HepG2 (cell line): Measurements from ENCODE around the gene PHC1. TPM values are rescaled to one million over a fixed set of nuclear protein-coding genes. Genes with fewer than 3 reads are reported as not detected.

Source experiments
- CEBPB ChIP-seq: IDR thresholded peaks from 2 replicates; pipeline ENCODE4 v1.6.1; 2011; ENCODE audit warnings: low read depth, low read length, improper control_type of control experiment, borderline replicate concordance
- FOXA1 ChIP-seq, 2 experiments: fragments of 450-650 bp in 1 of 2; sonication (generic) in 1 of 2; formaldehyde crosslinking in 1 of 2; IDR thresholded peaks; 2 replicates each; pipeline versions ENCODE4 v1.4.0 to v1.6.1; 2016 to 2020; ENCODE audit warnings: missing genetic modification reagents in 1 of 2
- HIVEP1 ChIP-seq: sonication (generic); formaldehyde crosslinking; IDR thresholded peaks from 2 replicates; pipeline ENCODE4 v1.4.0; 2020; ENCODE audit warnings: mild to moderate bottlenecking, missing genetic modification reagents
- KAT2B ChIP-seq: fragments of 150-350 bp; IDR thresholded peaks from 2 replicates; pipeline ENCODE4 v1.6.1; 2014; ENCODE audit warnings: low read depth, low read length, borderline replicate concordance
- MAZ ChIP-seq, 2 experiments: sonication (generic) in 1 of 2; formaldehyde crosslinking in 1 of 2; IDR thresholded peaks; 2 replicates each; pipeline versions ENCODE4 v1.5.0 to v1.6.1; 2012 to 2020; ENCODE audit warnings: low read depth in 2 of 2, mild to moderate bottlenecking in 2 of 2, borderline replicate concordance in 1 of 2, improper control_type of control experiment in 1 of 2, low read length in 1 of 2, missing genetic modification reagents in 1 of 2, moderate library complexity in 1 of 2
- MTF2 ChIP-seq: sonication (generic); formaldehyde crosslinking; IDR thresholded peaks from 2 replicates; pipeline ENCODE4 v1.5.0; 2020; ENCODE audit warnings: missing genetic modification reagents, borderline replicate concordance
- NFYC ChIP-seq: IDR thresholded peaks from 2 replicates; pipeline ENCODE4 v1.6.1; 2016; ENCODE audit warnings: missing genetic modification reagents, missing compliant biosample characterization
- SMYD3 ChIP-seq: sonication (generic); formaldehyde crosslinking; IDR thresholded peaks from 2 replicates; pipeline ENCODE4 v1.8.1; 2023; ENCODE audit warnings: mild to moderate bottlenecking, missing genetic modification reagents
- SRSF9 ChIP-seq: fragments of 200-400 bp; formaldehyde crosslinking; IDR thresholded peaks from 2 replicates; pipeline ENCODE4 v1.6.1; 2018; ENCODE audit warnings: borderline replicate concordance, mild to moderate bottlenecking, low read depth, low read length; ENCODE audit not compliant: insufficient read depth, poor library complexity, severe bottlenecking
- U2AF1 ChIP-seq: fragments of 200-400 bp; formaldehyde crosslinking; optimal IDR thresholded peaks from 2 replicates; pipeline ENCODE3; 2017; ENCODE audit warnings: mild to moderate bottlenecking, low read depth, low read length
- ZBTB20 ChIP-seq: sonication (generic); formaldehyde crosslinking; IDR thresholded peaks from 2 replicates; pipeline ENCODE4 v1.8.1; 2023; ENCODE audit warnings: missing genetic modification reagents, low read depth, mild to moderate bottlenecking, borderline replicate concordance
- ZMAT3 ChIP-seq: sonication (generic); formaldehyde crosslinking; conservative IDR thresholded peaks from 2 replicates; pipeline ENCODE4 v1.7.0; 2021; ENCODE audit warnings: missing genetic modification reagents
- ZNF451 ChIP-seq: sonication (generic); formaldehyde crosslinking; IDR thresholded peaks from 2 replicates; pipeline ENCODE4 v1.5.0; 2020; ENCODE audit warnings: mild to moderate bottlenecking, missing genetic modification reagents
- ZNF557 ChIP-seq: sonication (generic); formaldehyde crosslinking; IDR thresholded peaks from 2 replicates; pipeline ENCODE4 v1.4.0; 2020; ENCODE audit warnings: missing genetic modification reagents
- ZNF788 ChIP-seq: sonication (generic); formaldehyde crosslinking; IDR thresholded peaks from 2 replicates; pipeline ENCODE4 v1.5.0; 2020; ENCODE audit warnings: mild to moderate bottlenecking, missing genetic modification reagents, borderline replicate concordance
- ZNF878 ChIP-seq: sonication (generic); formaldehyde crosslinking; IDR thresholded peaks from 2 replicates; pipeline ENCODE4 v1.8.1; 2023; ENCODE audit warnings: mild to moderate bottlenecking, missing genetic modification reagents, moderate library complexity
- ZNF879 ChIP-seq: sonication (generic); formaldehyde crosslinking; IDR thresholded peaks from 2 replicates; pipeline ENCODE4 v1.8.1; 2023; ENCODE audit warnings: missing genetic modification reagents
- ZSCAN21 ChIP-seq: sonication (generic); formaldehyde crosslinking; IDR thresholded peaks from 2 replicates; pipeline ENCODE4 v1.8.0; 2022; ENCODE audit warnings: mild to moderate bottlenecking, missing genetic modification reagents, moderate library complexity, borderline replicate concordance
- polyA plus RNA-seq, 8 experiments: library from polyadenylated mRNA; depleted of rRNA in 3 of 8; stranded (reverse) in 7 of 8; unstranded in 1 of 8; fragments of >200 nt; fragmentation: Illumina TruSeq in 4 of 8; extraction: Trizol in 4 of 8; gene quantifications; 2 replicates each; pipeline versions ENCODE4 v1.2.1 to v1.2.3, GENCODE V29; 2011 to 2016; ENCODE audit warnings: low read depth in 4 of 8, missing spikeins in 1 of 8, mixed read lengths in 1 of 8; ENCODE audit not compliant: insufficient read depth in 1 of 8
- total RNA-seq, 5 experiments: library from RNA; depleted of rRNA; stranded (reverse); fragments of >200 nt; fragmentation: Illumina TruSeq; extraction: Trizol; gene quantifications; 2 replicates each; pipeline ENCODE4 v1.2.3, GENCODE V29; 2016; ENCODE audit warnings: low read depth in 1 of 5
- TF ChIP-seq, protein P1 (sequence below): sonication (generic); formaldehyde crosslinking; IDR thresholded peaks from 2 replicates; pipeline ENCODE4 v1.8.0; 2022; ENCODE audit warnings: low read depth, missing genetic modification reagents
- TF ChIP-seq, protein P2 (sequence below): sonication (generic); formaldehyde crosslinking; conservative IDR thresholded peaks from 2 replicates; pipeline ENCODE4 v1.4.0; 2020; ENCODE audit warnings: missing genetic modification reagents
- TF ChIP-seq, protein P3 (sequence below): sonication (generic); formaldehyde crosslinking; IDR thresholded peaks from 2 replicates; pipeline ENCODE4 v1.5.0; 2020; ENCODE audit warnings: mild to moderate bottlenecking, missing genetic modification reagents
- TF ChIP-seq, protein P4 (sequence below): sonication (generic); formaldehyde crosslinking; IDR thresholded peaks from 2 replicates; pipeline ENCODE4 v1.5.1; 2020; ENCODE audit warnings: missing genetic modification reagents, mild to moderate bottlenecking, borderline replicate concordance

PHC1 gene
- total and polyA plus RNA-seq, 2 of the 13 experiments (the other 11 are each of a cell fraction or from before 2014, with no cell fraction given): 9.4 to 35.0 TPM

DNA sequence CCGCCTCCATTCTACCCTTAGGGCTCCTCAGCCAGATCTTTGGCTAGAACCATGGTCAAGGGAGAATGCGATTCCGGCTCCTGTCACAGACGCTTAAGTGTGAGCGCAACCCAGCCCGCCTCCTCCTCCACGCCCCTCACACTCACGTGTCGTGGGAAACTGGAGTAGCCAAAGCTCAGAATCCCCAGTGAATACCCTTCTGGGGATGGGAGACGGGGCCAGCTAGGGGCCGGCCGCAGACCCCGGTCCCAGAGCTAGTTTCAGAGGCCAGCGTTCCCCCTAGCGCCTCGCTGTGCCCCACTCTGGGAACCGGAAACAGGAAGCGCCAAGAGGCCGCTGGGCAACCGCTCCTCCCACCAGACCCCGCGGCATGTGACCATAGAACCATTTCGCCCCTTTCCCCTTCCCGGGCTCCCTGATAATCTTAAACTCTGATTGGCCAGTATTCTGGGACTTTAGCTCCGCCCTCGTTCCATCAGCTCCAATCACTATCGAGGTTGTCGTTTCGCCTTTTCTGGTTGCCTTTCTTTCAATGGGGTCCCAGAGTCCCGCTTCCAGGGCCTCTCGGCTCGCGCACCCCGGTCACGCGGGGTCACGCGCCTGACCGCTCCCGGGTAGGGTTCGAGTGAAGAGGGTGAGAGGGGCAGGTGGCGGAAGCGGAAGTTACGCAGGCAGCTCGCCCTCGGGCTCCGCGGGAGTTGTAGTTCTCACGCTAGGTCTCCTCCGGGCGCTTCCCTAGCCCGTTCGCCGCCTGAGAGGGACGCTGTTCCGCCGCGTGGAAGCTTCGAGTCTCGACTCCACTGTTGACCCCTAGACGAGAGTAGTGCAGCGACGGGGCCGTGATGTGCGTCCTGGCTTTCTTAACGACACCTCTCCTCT, 35.3 kb downstream of the PHC1 start, which contains the start of gene M6PR (continued):
- TF ChIP-seq ZNF879 (CRISPR knock-in tag) (no peak), ZBTB20 (CRISPR knock-in tag) (peak; percentile 70; the same call in 1 of the 2 replicates), ZNF878 (CRISPR knock-in tag) (no peak), MTF2 (CRISPR knock-in tag) (peak; percentile 86; the same call in 1 of the 2 replicates), ZNF557 (peak; percentile 42; the same call in 1 of the 2 replicates), HIVEP1 (peak; percentile 62; the same call in 1 of the 2 replicates), MAZ (IDR thresholded peaks at IDR 0.05; ENCODE audit: borderline replicate concordance, low read depth, low read length) (0 out of 2 replicates have a peak, but pooled peaks have one; percentile 34), MAZ (CRISPR knock-in tag; IDR thresholded peaks at IDR 0.05; ENCODE audit: low read depth) (peak; percentile 63; the same call in 1 of the 2 replicates), SMYD3 (CRISPR knock-in tag) (peak; percentile 79; the same call in 1 of the 2 replicates), ZNF451 (CRISPR knock-in tag) (no peak; the same call in 1 of the 2 replicates), ZSCAN21 (CRISPR knock-in tag) (0 out of 2 replicates have a peak, but pooled peaks have one; percentile 36), ZNF788 (CRISPR knock-in tag) (peak; percentile 56; the same call in 1 of the 2 replicates), CEBPB (no peak), FOXA1 (IDR thresholded peaks at IDR 0.05) (no peak), FOXA1 (CRISPR knock-in tag; IDR thresholded peaks at IDR 0.05) (no peak), NFYC (CRISPR knock-in tag) (peak; percentile 78), ZMAT3 (CRISPR knock-in tag) (no peak; the same call in 1 of the 2 replicates), KAT2B (no peak), SRSF9 (no peak), U2AF1 (peak; percentile 58)
- TF ChIP-seq, protein P1, sequence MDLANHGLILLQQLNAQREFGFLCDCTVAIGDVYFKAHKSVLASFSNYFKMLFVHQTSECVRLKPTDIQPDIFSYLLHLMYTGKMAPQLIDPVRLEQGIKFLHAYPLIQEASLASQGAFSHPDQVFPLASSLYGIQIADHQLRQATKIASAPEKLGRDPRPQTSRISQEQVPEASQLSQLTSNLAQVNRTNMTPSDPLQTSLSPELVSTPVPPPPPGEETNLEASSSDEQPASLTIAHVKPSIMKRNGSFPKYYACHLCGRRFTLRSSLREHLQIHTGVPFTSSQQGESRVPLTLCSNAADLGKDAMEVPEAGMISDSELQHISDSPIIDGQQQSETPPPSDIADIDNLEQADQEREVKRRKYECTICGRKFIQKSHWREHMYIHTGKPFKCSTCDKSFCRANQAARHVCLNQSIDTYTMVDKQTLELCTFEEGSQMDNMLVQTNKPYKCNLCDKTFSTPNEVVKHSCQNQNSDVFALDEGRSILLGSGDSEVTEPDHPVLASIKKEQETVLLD (CRISPR knock-in tag): no peak
- TF ChIP-seq, protein P2, sequence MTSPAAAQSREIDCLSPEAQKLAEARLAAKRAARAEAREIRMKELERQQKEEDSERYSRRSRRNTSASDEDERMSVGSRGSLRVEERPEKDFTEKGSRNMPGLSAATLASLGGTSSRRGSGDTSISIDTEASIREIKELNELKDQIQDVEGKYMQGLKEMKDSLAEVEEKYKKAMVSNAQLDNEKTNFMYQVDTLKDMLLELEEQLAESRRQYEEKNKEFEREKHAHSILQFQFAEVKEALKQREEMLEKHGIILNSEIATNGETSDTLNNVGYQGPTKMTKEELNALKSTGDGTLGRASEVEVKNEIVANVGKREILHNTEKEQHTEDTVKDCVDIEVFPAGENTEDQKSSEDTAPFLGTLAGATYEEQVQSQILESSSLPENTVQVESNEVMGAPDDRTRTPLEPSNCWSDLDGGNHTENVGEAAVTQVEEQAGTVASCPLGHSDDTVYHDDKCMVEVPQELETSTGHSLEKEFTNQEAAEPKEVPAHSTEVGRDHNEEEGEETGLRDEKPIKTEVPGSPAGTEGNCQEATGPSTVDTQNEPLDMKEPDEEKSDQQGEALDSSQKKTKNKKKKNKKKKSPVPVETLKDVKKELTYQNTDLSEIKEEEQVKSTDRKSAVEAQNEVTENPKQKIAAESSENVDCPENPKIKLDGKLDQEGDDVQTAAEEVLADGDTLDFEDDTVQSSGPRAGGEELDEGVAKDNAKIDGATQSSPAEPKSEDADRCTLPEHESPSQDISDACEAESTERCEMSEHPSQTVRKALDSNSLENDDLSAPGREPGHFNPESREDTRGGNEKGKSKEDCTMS (CRISPR knock-in tag): no peak
- TF ChIP-seq, protein P3, sequence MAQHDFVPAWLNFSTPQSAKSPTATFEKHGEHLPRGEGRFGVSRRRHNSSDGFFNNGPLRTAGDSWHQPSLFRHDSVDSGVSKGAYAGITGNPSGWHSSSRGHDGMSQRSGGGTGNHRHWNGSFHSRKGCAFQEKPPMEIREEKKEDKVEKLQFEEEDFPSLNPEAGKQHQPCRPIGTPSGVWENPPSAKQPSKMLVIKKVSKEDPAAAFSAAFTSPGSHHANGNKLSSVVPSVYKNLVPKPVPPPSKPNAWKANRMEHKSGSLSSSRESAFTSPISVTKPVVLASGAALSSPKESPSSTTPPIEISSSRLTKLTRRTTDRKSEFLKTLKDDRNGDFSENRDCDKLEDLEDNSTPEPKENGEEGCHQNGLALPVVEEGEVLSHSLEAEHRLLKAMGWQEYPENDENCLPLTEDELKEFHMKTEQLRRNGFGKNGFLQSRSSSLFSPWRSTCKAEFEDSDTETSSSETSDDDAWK: no peak
- TF ChIP-seq, protein P4, sequence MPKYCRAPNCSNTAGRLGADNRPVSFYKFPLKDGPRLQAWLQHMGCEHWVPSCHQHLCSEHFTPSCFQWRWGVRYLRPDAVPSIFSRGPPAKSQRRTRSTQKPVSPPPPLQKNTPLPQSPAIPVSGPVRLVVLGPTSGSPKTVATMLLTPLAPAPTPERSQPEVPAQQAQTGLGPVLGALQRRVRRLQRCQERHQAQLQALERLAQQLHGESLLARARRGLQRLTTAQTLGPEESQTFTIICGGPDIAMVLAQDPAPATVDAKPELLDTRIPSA: peak; percentile 96; the same call in 1 of the 2 replicates
